Transverse colon (tissue), 4 donors: ENCODE data around the gene RORC. TPM values are rescaled to one million over a fixed set of nuclear protein-coding genes. Genes with fewer than 3 reads are reported as not detected.

Source experiments
- DNase-seq: peaks from one replicate; pipeline ENCODE4 v3.0.0-alpha.2; 2019
- H3K27ac ChIP-seq, 4 donors: fragments of 200-600 bp; sonication (generic); 2 replicates each; pipeline ENCODE4 v1.5.1; 2016 to 2018; ENCODE audit warnings: inconsistent platforms in 4 of 4
- H3K27me3 ChIP-seq: fragments of 200-600 bp; sonication (generic); 2 replicates; pipeline ENCODE4 v1.5.1; 2017; ENCODE audit warnings: inconsistent platforms
- H3K36me3 ChIP-seq, 4 donors: fragments of 200-600 bp; sonication (generic); 2 replicates each; pipeline ENCODE4 v1.5.1; 2017 to 2019; ENCODE audit warnings: inconsistent platforms in 4 of 4
- H3K4me1 ChIP-seq, 4 donors: fragments of 200-600 bp; sonication (generic); 2 replicates each; pipeline ENCODE4 v1.5.1; 2017 to 2020; ENCODE audit warnings: inconsistent platforms in 4 of 4
- H3K4me3 ChIP-seq, 4 donors: fragments of 200-600 bp; sonication (generic); 1 replicate in 1 of 4; 2 replicates in 3 of 4; pipeline versions ENCODE4 v1.5.1 to v1.6.1; 2017 to 2019; ENCODE audit warnings: inconsistent platforms in 4 of 4
- H3K9me3 ChIP-seq, 2 donors: fragments of 200-600 bp; sonication (generic); 2 replicates each; pipeline ENCODE4 v1.5.1; 2017 to 2019; ENCODE audit warnings: inconsistent platforms in 2 of 2
- EP300 ChIP-seq: sonication (generic); formaldehyde crosslinking; IDR thresholded peaks from one replicate; pipeline ENCODE4 v1.6.1; 2017; ENCODE audit warnings: antibody characterized with exemption, low read depth
- POLR2A ChIP-seq: fragments of 450-650 bp; IDR thresholded peaks from one replicate; pipeline ENCODE4 v1.6.1; 2016; ENCODE audit warnings: antibody characterized with exemption, mild to moderate bottlenecking, moderate library complexity
- POLR2AphosphoS5 ChIP-seq, 3 donors: sonication (generic); formaldehyde crosslinking; IDR thresholded peaks; one replicate each; pipeline ENCODE4 v1.6.1; 2016; ENCODE audit warnings: antibody characterized with exemption in 3 of 3
- WGBS, 2 donors: methylation state at CpG; one replicate each; pipeline ENCODE4 v1.1.5; 2018; ENCODE audit warnings: low coverage in 1 of 2; 5-methylcytosine and 5-hydroxymethylcytosine counted together
- in situ Hi-C, 4 donors: fragments of 200-750 bp; cut with MboI; loops; one replicate each; pipeline versions ENCODE4 v1.15.0 to v1.15.1; 2017; ENCODE audit warnings: low sequenced_read_pairs in 3 of 4, low pct_ligation_motif_present in 1 of 4, low pct_unique_long_range_greater_than_20kb in 1 of 4
- intact Hi-C: fragments of 100-400 bp; cut with DNase I; formaldehyde crosslinking; loops from one replicate; pipeline ENCODE4 v1.15.1; 2023; ENCODE audit warnings: low total_unique reads
- total RNA-seq, 4 donors: library from RNA; depleted of rRNA; stranded (reverse); fragments of >200 nt; gene quantifications; one replicate each; pipeline ENCODE4 v1.1.0, GENCODE V29; 2016
- TF ChIP-seq, protein P1 (sequence below), 5 experiments: fragments of 200-600 bp in 3 of 5; fragments of 450-650 bp in 2 of 5; sonication (generic) in 3 of 5; IDR thresholded peaks; 1 replicate in 2 of 5; 2 replicates in 3 of 5; pipeline ENCODE4 v1.5.1; 2016 to 2017; ENCODE audit warnings: antibody characterized with exemption in 5 of 5, inconsistent platforms in 3 of 5, mild to moderate bottlenecking in 2 of 5, moderate library complexity in 1 of 5

Gene RORC
- total RNA-seq, 4 donors from 2014 or later = 3.4 to 34.3 (median 32.0) TPM

- peak overlapping the region; percentile 18 to 51 (median 40) for H3K4me3 ChIP-seq
- no peak for DNase-seq
- intact Hi-C loops = no loop called here
- WGBS, 2 donors = 40 to 45% methylated on average over 1 to 4 of the region's 4 CpGs
- peak overlapping the region; percentile 75 to 86 (median 82) for H3K27ac ChIP-seq
- TF ChIP-seq, protein P1, sequence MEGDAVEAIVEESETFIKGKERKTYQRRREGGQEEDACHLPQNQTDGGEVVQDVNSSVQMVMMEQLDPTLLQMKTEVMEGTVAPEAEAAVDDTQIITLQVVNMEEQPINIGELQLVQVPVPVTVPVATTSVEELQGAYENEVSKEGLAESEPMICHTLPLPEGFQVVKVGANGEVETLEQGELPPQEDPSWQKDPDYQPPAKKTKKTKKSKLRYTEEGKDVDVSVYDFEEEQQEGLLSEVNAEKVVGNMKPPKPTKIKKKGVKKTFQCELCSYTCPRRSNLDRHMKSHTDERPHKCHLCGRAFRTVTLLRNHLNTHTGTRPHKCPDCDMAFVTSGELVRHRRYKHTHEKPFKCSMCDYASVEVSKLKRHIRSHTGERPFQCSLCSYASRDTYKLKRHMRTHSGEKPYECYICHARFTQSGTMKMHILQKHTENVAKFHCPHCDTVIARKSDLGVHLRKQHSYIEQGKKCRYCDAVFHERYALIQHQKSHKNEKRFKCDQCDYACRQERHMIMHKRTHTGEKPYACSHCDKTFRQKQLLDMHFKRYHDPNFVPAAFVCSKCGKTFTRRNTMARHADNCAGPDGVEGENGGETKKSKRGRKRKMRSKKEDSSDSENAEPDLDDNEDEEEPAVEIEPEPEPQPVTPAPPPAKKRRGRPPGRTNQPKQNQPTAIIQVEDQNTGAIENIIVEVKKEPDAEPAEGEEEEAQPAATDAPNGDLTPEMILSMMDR (IDR thresholded peaks at IDR 0.05) = no peak
- TF ChIP-seq POLR2A = peak; percentile 23
- no peak for TF ChIP-seq POLR2AphosphoS5 (IDR thresholded peaks at IDR 0.05)
- TF ChIP-seq EP300 = no peak
- H3K36me3 ChIP-seq = no peaks in the 10 kb centered on the region
- in situ Hi-C loops = no loop called here
- no peaks in the 10 kb centered on the region for H3K9me3 ChIP-seq
- peaks cover 11 to 48% (median 22%) of the 10 kb centered on the region in 4 donors for H3K4me1 ChIP-seq
- H3K27me3 ChIP-seq = no peaks in the 10 kb centered on the region
These were observed 378 bp downstream of the RORC start for GRCh38 chr1:151831256-151831591.

DNA sequence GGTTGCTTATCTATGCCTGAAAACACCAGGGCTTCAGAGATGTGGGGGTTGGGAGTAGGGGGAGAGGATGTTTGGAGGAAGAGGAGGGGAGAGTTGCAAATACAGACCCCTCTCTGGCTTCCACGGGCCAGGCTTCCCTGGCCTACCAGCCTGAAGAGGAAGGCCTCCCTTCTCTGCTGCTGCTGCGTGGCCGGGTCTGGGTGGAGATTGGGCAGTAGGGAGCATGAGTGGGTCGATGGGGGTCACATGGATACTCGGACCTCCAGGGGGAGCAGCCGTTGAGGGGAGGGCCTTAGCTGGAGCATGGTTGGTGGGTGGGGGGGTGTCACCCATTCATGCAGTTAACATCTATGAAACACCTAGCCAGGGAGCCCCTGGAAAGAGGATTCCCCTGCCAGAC lies 1.5 kb downstream of the RORC start:
- peaks cover 11 to 49% (median 22%) of the 10 kb centered on the region in 4 donors for H3K4me1 ChIP-seq
- no peaks in the 10 kb centered on the region for H3K36me3 ChIP-seq
- DNase-seq = no peak
- H3K27me3 ChIP-seq = no peaks in the 10 kb centered on the region
- TF ChIP-seq POLR2A (no peak), EP300 (no peak), POLR2AphosphoS5 (IDR thresholded peaks at IDR 0.05) (no peak)
- TF ChIP-seq, protein P1 (IDR thresholded peaks at IDR 0.05) = no peak
- WGBS, 2 donors = 29 to 48% methylated on average over 3 to 6 of the region's 6 CpGs
- H3K9me3 ChIP-seq = no peaks in the 10 kb centered on the region
- intact Hi-C loops = no loop called here
- in situ Hi-C loops = no loop called here
- peak overlapping the region; percentile 75 to 86 (median 82) for H3K27ac ChIP-seq
- H3K4me3 ChIP-seq = no peak overlapping the region

- in situ Hi-C loops (no loop called here), intact Hi-C loops (no loop called here)
- H3K4me1 ChIP-seq = peaks cover 11 to 49% (median 22%) of the 10 kb centered on the region in 4 donors
- H3K9me3 ChIP-seq = no peaks in the 10 kb centered on the region
- no peaks in the 10 kb centered on the region for H3K36me3 ChIP-seq
- peak overlapping the region in 3 of 4 donors; percentile 4 to 81 (median 17) for H3K27ac ChIP-seq
- TF ChIP-seq POLR2A (no peak), POLR2AphosphoS5 (IDR thresholded peaks at IDR 0.05) (no peak), EP300 (no peak)
- TF ChIP-seq, protein P1 (IDR thresholded peaks at IDR 0.05) = no peak
- 47 to 60% methylated on average over 2 to 4 of the region's 4 CpGs for WGBS, 2 donors
- DNase-seq = no peak
- H3K27me3 ChIP-seq = no peaks in the 10 kb centered on the region
- H3K4me3 ChIP-seq = no peak overlapping the region
These were observed 2.1 kb downstream of the RORC start for GRCh38 chr1:151829352-151830046.

GRCh38 chr1:151828921-151829320 lies 2.7 kb downstream of the RORC start:
- no peak overlapping the region for H3K4me3 ChIP-seq
- whole genome bisulfite sequencing, 2 donors = 12% methylated on average over 12 of the region's 12 CpGs; no CpG with 5 or more reads in 1 of the 2 donors
- H3K27ac ChIP-seq = peak overlapping the region in 3 of 4 donors; percentile 4 to 81 (median 17)
- H3K9me3 ChIP-seq = no peaks in the 10 kb centered on the region
- H3K4me1 ChIP-seq = peaks cover 11 to 47% (median 22%) of the 10 kb centered on the region in 4 donors
- no peaks in the 10 kb centered on the region for H3K27me3 ChIP-seq
- in situ Hi-C loops (no loop called here), intact Hi-C loops (no loop called here)
- no peak for DNase-seq
- TF ChIP-seq EP300 (no peak), POLR2AphosphoS5 (IDR thresholded peaks at IDR 0.05) (no peak), POLR2A (no peak)
- TF ChIP-seq, protein P1 (IDR thresholded peaks at IDR 0.05) = no peak
- H3K36me3 ChIP-seq = no peaks in the 10 kb centered on the region
